ENCODE results near the gene IGLON5. TPM values are rescaled to one million over a fixed set of nuclear protein-coding genes. Genes with fewer than 3 reads are reported as not detected.

IGLON5 gene
- total RNA-seq, 1 experiment from 2014 or later: not detected

- Histone ChIP-seq H3K9ac (ENCODE audit: low read length) (no peak overlapping the region), H3K27me3 (ENCODE audit: insufficient read depth, low read length) (peaks cover 23% of the 10 kb centered on the region), H3K27ac (ENCODE audit: low read depth, low read length) (no peak overlapping the region), H4K20me1 (ENCODE audit: insufficient read depth) (no peaks in the 10 kb centered on the region), H3K4me3 (replicated peaks in 1 of 2; ENCODE audit: low read depth in 1 of 2, low read length in 2 of 2) (no peak overlapping the region), H3K9me2 (ENCODE audit: insufficient read depth) (no peaks in the 10 kb centered on the region), H3K36me3 (ENCODE audit: control insufficient read depth in 1 of 2, insufficient read depth in 2 of 2, low read length in 2 of 2) (no peaks in the 10 kb centered on the region), H3K79me2 (ENCODE audit: insufficient read depth, low read length) (no peaks in the 10 kb centered on the region), H3K4me2 (ENCODE audit: low read length) (no peak overlapping the region), H2AFZ (ENCODE audit: low read depth, low read length, poor library complexity, severe bottlenecking) (no peak overlapping the region), H3K9me3 (ENCODE audit: control insufficient read depth in 1 of 2, insufficient read depth in 1 of 2, low read depth in 1 of 2, low read length in 2 of 2) (no peaks in the 10 kb centered on the region), H3K4me1 (ENCODE audit: control insufficient read depth in 1 of 2, insufficient read depth in 2 of 2, low read length in 2 of 2) (no peaks in the 10 kb centered on the region)
- DNase-seq (ENCODE audit: low read depth, low spot score) (no peak), ATAC-seq (no peak)
- CTCF ChIA-PET: no interaction called here
- RAD21 ChIA-PET (ENCODE audit: low non-redundant PET in 1 of 2, low total read pairs in 2 of 2, uncharacterized antibody in 2 of 2, unreplicated experiment in 2 of 2): no interaction called here
- POLR2A ChIA-PET: no interaction called here
- intact Hi-C loops (cut with micrococcal nuclease): no loop called here
- TF ChIP-seq EZH2 (IDR thresholded peaks at IDR 0.05) (no peak), JUND (IDR thresholded peaks at IDR 0.05) (no peak), FOSL1 (IDR thresholded peaks at IDR 0.05; ENCODE audit: low read depth) (no peak), POLR2A (IDR thresholded peaks at IDR 0.05; ENCODE audit: borderline replicate concordance, extremely low read depth, insufficient read depth, insufficient read length) (no peak), ZFX (IDR thresholded peaks at IDR 0.05) (no peak), YY1 (IDR thresholded peaks at IDR 0.05; ENCODE audit: extremely low read depth, insufficient replicate concordance, low read depth, low read length) (no peak), SRF (IDR thresholded peaks at IDR 0.05; ENCODE audit: low read depth) (no peak), TCF7L2 (IDR thresholded peaks at IDR 0.05; ENCODE audit: borderline replicate concordance, extremely low read depth, insufficient read depth, insufficient read length) (no peak)
- no TSS peak for BruUV-seq (replicated peaks)
Measured at GRCh38 chr19:51289635-51290034, 21.8 kb upstream of the IGLON5 start.

- intact Hi-C loops (cut with micrococcal nuclease): no loop called here
- no peaks in the 10 kb centered on the region for H3K36me3 ChIP-seq (ENCODE audit: control insufficient read depth in 1 of 2, insufficient read depth in 2 of 2, low read length in 2 of 2)
- no peak for TF ChIP-seq REST (IDR thresholded peaks at IDR 0.05; ENCODE audit: low read depth)
- no peak for TF ChIP-seq ELF1 (IDR thresholded peaks at IDR 0.05; ENCODE audit: borderline replicate concordance, low read depth)
- TF ChIP-seq SRF (IDR thresholded peaks at IDR 0.05; ENCODE audit: low read depth): no peak
- no peak for TF ChIP-seq POLR2AphosphoS5 (IDR thresholded peaks at IDR 0.05; ENCODE audit: low read depth, low read length)
- TF ChIP-seq JUND (IDR thresholded peaks at IDR 0.05): no peak
- no peak for TF ChIP-seq ATF3 (IDR thresholded peaks at IDR 0.05)
- ChIA-PET CTCF (no interaction called here), POLR2A (no interaction called here), RAD21 (ENCODE audit: low non-redundant PET in 1 of 2, low total read pairs in 2 of 2, uncharacterized antibody in 2 of 2, unreplicated experiment in 2 of 2) (no interaction called here)
- no peaks in the 10 kb centered on the region for H3K79me2 ChIP-seq (ENCODE audit: insufficient read depth, low read length)
- ATAC-seq (no peak), DNase-seq (ENCODE audit: low read depth, low spot score) (no peak)
- BruUV-seq (replicated peaks): no TSS peak
- H3K4me2 ChIP-seq (ENCODE audit: low read length): no peak overlapping the region
- H3K9ac ChIP-seq (ENCODE audit: low read length): no peak overlapping the region
- no peak overlapping the region for H2AFZ ChIP-seq (ENCODE audit: low read depth, low read length, poor library complexity, severe bottlenecking)
- H3K27ac ChIP-seq (ENCODE audit: low read depth, low read length): no peak overlapping the region
- no peaks in the 10 kb centered on the region for H4K20me1 ChIP-seq (ENCODE audit: insufficient read depth)
- H3K9me2 ChIP-seq (ENCODE audit: insufficient read depth): no peaks in the 10 kb centered on the region
- no peaks in the 10 kb centered on the region for H3K4me1 ChIP-seq (ENCODE audit: control insufficient read depth in 1 of 2, insufficient read depth in 2 of 2, low read length in 2 of 2)
- H3K4me3 ChIP-seq (replicated peaks in 1 of 2; ENCODE audit: low read depth in 1 of 2, low read length in 2 of 2): no peak overlapping the region
- peaks cover 2% of the 10 kb centered on the region; the same call in 1 of the 2 replicates for H3K27me3 ChIP-seq (ENCODE audit: insufficient read depth, low read length)
- no peaks in the 10 kb centered on the region for H3K9me3 ChIP-seq (ENCODE audit: control insufficient read depth in 1 of 2, insufficient read depth in 1 of 2, low read depth in 1 of 2, low read length in 2 of 2)
Measured at GRCh38 chr19:51292971-51293370, 18.5 kb upstream of the IGLON5 start.
